ENCODE data around the gene NFIA. TPM values are rescaled to one million over a fixed set of nuclear protein-coding genes. Genes with fewer than 3 reads are reported as not detected.
A peak's percentile ranks its signal among the peaks of the same experiment; 100 is the strongest.

The NFIA gene
- total and polyA plus RNA-seq, 8 donors: 9.6 to 108 (median 37.2) TPM

DNA sequence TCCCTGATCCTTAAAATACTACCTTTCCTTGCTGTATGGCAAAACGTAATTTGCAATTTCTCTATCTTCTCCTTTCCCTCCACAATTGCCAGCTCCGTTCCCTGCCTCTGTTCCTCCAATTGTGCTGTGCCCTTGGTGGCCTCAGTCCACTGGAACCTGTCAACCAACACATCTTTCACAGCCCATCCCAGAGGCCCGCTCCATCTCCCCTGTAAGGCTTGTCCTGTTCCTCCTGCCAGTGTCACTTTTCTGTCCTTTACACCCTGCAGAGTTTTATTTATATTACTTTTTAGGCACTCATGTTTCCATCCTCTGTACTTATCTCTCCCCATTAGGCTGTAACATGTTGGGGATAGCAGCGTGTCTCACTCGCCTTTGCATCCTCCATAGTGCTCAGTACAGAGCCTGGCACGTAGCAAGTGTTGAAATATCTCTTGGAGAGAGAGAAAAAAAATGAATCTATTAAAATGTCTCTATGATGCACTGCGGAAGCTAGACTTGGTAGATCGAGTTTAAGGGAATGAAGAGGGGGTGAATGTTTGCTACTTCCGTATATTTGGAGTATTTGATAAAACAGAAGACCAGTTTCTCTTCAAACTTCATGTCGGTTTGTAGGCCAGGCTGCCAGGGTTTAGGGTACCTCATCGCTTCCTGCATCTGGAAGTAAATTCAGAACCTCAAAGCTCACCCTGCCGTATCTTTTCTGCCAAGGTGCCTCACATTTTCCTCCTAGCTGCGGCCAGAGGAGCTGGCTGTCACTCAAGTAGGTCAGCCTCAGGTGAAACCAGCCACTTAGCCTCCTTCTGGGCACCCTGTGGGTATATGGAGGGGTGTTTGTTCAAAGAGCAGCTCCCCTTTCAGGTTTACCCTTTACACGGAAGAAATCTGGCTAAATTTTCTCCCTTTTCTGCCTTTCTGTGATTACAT lies 338.8 kb downstream of the NFIA start:
- WGBS, 5 donors: 84 to 90% (median 88%) methylated on average over 14 of the region's 14 CpGs
- TF ChIP-seq CTCF (IDR thresholded peaks at IDR 0.05): no peak
- TF ChIP-seq POLR2A (IDR thresholded peaks at IDR 0.05): no peak
- TF ChIP-seq EP300 (IDR thresholded peaks at IDR 0.05): no peak
- TF ChIP-seq POLR2AphosphoS5 (IDR thresholded peaks at IDR 0.05): no peak
- no peaks in the 10 kb centered on the region for H3K9me3 ChIP-seq
- no peak for DNase-seq
- H3K4me3 ChIP-seq: no peak overlapping the region
- no peak overlapping the region for H3K27ac ChIP-seq
- H3K4me1 ChIP-seq: peaks cover 0 to 19% (median 11%) of the 10 kb centered on the region in 4 donors
- peaks cover 0 to 18% (median 13%) of the 10 kb centered on the region in 4 donors for H3K36me3 ChIP-seq
- intact Hi-C loops (cut with DNase I; ENCODE audit: low total_unique reads): no loop called here
- no peaks in the 10 kb centered on the region for H3K27me3 ChIP-seq

DNA sequence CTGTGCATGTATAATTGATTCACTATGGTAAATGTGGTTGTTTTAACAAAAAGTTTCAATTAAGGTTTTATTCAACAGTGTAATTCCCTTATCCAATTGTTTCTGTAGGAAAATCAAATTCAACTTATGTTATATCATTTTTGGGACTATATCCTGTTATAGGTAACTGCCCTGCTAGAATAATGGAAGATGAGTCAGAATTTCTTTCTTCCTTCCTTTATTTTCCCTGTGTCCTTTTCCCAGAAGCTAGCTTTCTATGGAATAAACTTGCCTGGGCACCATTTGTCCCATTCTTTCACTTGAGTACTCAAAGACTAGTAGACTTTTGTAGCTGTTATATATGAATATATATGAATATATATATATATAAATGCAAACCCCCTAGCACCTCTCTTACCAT lies 341.3 kb downstream of the NFIA start:
- intact Hi-C loops (cut with DNase I; ENCODE audit: low total_unique reads): no loop called here
- peaks cover 0 to 28% (median 14%) of the 10 kb centered on the region in 4 donors for H3K4me1 ChIP-seq
- no peaks in the 10 kb centered on the region for H3K27me3 ChIP-seq
- H3K27ac ChIP-seq: no peak overlapping the region
- no peaks in the 10 kb centered on the region for H3K9me3 ChIP-seq
- no peak for DNase-seq
- H3K4me3 ChIP-seq: no peak overlapping the region
- no peak for TF ChIP-seq EP300 (IDR thresholded peaks at IDR 0.05)
- no peak for TF ChIP-seq POLR2AphosphoS5 (IDR thresholded peaks at IDR 0.05)
- no peak for TF ChIP-seq CTCF (IDR thresholded peaks at IDR 0.05)
- no peak for TF ChIP-seq POLR2A (IDR thresholded peaks at IDR 0.05)
- H3K36me3 ChIP-seq: peaks cover 0 to 18% (median 16%) of the 10 kb centered on the region in 4 donors

DNA sequence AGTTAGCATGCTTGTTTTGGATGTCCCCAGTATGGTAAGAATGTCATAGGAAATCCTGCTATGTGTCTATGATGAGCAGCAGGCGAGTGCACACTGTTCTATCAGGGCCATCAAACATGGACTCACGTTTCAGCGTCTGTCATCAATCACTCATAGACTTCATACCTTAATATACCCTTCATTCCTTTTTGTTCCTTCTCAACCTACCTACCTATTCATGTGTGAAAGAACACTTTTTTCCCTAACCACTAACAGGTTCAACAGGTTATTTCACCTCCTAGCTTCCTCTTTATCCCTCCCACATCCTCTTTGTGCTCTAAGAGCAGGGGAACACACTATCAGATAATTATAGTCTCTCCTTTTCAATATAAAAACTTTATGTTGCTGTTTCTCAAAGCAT lies 342.0 kb downstream of the NFIA start:
- H3K9me3 ChIP-seq: no peaks in the 10 kb centered on the region
- no peak overlapping the region for H3K4me3 ChIP-seq
- no peaks in the 10 kb centered on the region for H3K27me3 ChIP-seq
- intact Hi-C loops (cut with DNase I; ENCODE audit: low total_unique reads): no loop called here
- peaks cover 0 to 18% (median 16%) of the 10 kb centered on the region in 4 donors for H3K36me3 ChIP-seq
- H3K4me1 ChIP-seq: peaks cover 0 to 28% (median 14%) of the 10 kb centered on the region in 4 donors
- TF ChIP-seq POLR2A (IDR thresholded peaks at IDR 0.05) (no peak), EP300 (IDR thresholded peaks at IDR 0.05) (no peak), CTCF (IDR thresholded peaks at IDR 0.05) (no peak), POLR2AphosphoS5 (IDR thresholded peaks at IDR 0.05) (no peak)
- WGBS, 5 donors: 57 to 77% (median 66%) methylated on average over 3 of the region's 3 CpGs
- no peak overlapping the region for H3K27ac ChIP-seq
- peak in 1 of 2 donors; percentile 74 for DNase-seq

DNA sequence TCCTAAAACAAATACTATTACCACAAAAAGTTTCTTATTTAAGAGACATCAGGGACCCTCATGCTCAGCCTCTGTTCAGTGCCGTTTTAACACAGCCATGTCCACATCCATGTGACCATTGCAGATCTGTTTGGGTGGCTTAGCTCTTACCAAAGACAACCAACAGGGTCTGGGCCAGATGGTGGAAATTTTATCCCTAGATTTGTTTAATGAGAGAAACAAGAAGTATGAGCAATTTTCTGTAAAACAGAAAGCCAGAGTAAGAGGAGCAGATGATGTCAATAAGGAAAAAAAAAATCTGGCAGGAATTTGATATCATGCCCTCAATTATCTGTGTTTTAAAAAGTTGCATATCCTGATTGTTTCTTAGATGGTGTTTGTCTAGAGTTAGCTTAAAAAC lies 342.7 kb downstream of the NFIA start:
- no peak for DNase-seq
- peaks cover 0 to 28% (median 14%) of the 10 kb centered on the region in 4 donors for H3K4me1 ChIP-seq
- peaks cover 0 to 18% (median 16%) of the 10 kb centered on the region in 4 donors for H3K36me3 ChIP-seq
- H3K27ac ChIP-seq: no peak overlapping the region
- no peak overlapping the region for H3K4me3 ChIP-seq
- intact Hi-C loops (cut with DNase I; ENCODE audit: low total_unique reads): no loop called here
- 70 to 85% (median 83%) methylated on average over 1 of the region's 1 CpG for WGBS, 5 donors
- TF ChIP-seq CTCF (IDR thresholded peaks at IDR 0.05) (no peak), POLR2A (IDR thresholded peaks at IDR 0.05) (no peak), EP300 (IDR thresholded peaks at IDR 0.05) (no peak), POLR2AphosphoS5 (IDR thresholded peaks at IDR 0.05) (no peak)
- no peaks in the 10 kb centered on the region for H3K9me3 ChIP-seq
- no peaks in the 10 kb centered on the region for H3K27me3 ChIP-seq
